ENCODE measurements around the gene TMEM151B.

TMEM151B gene

GRCh38 chr6:44253307-44254101, 16.7 kb upstream of the TMEM151B start:
- no peak for DNase-seq

- DNase-seq: no peak
Observed at GRCh38 chr6:44254191-44255104, 15.8 kb upstream of the TMEM151B start.

- DNase-seq: no peak
Observed at GRCh38 chr6:44255105-44255808, 15.0 kb upstream of the TMEM151B start.

DNA sequence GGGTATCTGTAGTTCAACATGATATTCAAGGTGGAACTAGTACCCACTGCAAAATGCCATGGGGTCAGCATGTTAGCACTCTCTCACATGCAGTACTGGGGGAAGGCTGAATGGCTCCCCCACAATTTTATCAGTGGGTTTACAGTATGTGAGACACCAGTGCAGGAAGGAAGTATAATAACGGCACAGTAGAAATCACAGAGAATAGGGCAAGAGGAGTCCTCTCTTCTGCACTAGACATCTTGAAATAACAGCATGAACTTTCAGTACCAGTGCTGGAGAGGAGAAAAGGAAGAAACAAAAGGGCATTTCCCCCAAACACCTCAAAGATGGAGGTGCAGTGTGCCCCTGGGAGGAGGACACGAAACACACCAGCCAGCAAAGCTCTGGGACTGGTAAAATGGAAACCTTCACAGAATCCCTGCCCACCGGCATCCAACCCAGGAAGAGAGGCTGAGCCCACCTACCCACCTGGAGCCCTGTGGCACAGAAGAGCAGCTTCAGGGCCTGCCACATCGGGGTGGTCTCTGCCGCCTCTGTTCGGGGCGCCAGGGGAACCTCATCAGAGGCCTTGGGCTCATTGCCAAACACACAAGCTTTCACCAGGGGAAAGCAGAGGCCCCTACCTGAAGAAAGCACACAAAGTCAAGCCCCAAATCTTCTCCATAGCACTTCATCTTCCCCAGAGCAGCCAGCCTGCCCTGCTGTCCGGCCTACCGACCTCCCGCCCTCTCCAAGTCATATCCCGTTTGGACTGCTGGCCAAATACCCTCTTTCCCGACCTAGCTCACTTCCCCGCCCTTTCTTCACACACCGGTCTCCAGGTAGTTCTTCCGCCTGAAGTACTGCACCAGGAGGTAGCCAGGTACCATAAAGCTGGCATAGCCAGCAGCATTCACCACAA, 14.1 kb upstream of the TMEM151B start:
- DNase-seq: no peak

DNA sequence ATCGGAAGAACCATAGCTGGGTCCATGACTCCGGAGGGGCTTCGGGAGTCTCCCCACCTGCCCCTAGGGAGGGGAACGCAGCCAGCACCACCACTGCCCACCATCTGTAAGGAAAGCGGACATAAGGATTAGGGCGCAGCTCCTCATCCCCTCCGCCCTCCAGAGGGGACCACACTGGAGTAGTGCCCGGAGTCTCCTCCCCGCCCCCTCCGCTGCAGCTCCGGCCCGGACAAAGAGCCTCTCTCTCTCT, 13.6 kb upstream of the TMEM151B start:
- no peak for DNase-seq

DNA sequence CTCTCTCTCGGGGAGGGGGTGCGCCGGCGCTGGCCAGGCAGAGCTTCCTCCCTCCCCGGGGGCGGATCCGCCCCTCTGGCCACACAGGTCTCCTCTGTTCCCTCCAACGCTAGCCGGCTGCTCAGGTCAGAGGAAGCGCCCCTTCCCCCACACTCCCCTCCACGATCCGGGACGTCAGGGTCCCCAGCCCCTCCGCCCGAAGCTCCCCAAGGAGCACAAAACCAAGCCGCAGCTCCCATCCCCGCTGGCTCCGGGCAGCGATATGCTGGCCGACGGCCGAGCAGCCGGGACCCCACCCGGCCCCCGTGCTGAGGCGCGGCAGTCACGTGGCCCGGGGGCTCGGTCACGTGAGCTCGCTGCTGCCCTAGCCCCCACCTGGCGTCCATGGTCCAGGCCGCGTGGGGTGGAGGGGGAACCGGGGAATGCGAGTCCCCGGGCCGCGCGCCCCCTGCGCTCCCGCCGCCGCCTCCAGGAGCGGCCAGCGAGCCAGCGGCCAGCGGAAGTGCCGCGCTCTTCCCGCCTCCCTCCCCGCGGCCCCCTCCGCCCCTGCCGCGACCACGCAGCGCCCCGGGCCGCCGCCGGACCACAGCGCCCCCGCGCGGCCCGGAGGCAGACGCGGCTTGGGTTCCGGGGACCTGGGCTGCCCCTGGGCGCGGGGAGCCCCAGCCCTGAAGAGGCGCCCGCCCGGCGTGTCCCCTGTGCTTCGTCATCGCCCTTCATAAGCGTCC, 13.1 kb upstream of the TMEM151B start, which contains the start of gene SLC35B2:
TSS of gene SLC35B2 (minus strand) at position 504 of the 728 bp plus-strand sequence. CDS start at position 386, 118 bp downstream.
- no peak for DNase-seq

DNA sequence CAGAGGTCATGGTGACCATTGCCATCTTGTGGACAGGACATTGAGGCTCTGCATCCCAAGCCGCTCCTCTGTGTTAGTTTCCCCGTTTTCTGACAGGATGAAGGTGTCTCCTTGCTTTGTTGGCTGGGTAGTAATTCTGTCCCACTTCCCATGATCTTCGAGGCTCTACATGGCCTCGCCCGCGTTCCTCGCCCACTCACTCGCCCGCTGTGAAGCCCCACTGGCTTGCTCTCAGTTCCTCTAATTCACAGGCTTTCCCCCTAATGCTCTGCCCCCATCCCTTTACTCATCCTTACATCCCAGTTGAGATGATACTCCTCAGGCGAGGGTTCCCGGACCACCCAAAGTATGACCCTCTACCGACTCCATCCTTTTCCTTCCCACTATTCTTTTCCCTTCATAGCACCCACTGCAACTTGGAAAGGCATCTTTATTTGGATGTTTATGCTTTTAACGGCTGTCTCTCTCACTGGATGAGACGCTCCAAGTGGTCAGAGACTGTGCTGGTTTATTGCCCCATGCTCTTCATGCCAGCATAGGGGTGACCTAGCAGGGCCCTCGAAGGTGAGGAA, 12.4 kb upstream of the TMEM151B start:
- no peak for DNase-seq

- DNase-seq: no peak
Observed at GRCh38 chr6:44258325-44258863, 11.9 kb upstream of the TMEM151B start.

DNA sequence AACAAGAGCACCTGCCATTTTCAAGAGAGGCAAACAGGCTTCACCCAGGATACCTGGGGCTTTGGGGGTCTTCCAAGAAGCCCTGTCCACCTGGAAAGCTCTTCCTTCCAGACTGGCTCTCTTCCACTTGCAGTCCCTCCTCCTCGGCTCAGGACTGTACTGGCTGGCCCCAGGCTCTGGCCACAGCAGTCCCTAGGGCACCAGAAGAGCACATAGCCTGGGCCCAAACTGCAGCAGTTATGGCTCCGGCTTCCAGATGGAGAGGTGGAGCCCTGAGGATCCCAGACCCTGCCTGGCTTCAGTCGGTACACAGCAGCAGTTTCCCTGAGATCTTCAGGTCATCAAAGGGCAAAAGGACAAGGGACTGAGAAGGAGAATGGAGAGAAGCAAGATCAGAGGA, 11.3 kb upstream of the TMEM151B start:
- no peak for DNase-seq

DNA sequence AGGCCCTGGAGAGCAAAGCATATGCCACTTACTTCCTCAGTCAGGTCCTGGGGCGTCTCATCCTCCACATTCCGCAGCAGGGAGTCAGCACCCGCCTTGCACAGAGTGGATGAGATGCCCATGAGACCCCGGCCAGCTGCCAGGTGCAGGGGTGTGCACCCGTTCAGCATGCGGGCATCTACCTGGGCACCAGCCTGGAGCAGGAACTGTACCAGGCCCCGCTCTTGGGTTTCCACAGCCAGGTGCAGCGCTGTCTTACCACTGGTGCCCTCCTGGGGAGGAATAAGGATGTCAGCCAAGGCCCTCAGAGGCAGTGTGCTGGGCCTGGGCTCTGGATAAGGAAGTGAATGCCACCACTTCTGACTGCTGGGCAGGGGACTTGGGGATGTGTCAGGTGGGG, 10.2 kb upstream of the TMEM151B start:
- no peak for DNase-seq

GRCh38 chr6:44260451-44261297, 9.6 kb upstream of the TMEM151B start:
- DNase-seq: no peak

DNA sequence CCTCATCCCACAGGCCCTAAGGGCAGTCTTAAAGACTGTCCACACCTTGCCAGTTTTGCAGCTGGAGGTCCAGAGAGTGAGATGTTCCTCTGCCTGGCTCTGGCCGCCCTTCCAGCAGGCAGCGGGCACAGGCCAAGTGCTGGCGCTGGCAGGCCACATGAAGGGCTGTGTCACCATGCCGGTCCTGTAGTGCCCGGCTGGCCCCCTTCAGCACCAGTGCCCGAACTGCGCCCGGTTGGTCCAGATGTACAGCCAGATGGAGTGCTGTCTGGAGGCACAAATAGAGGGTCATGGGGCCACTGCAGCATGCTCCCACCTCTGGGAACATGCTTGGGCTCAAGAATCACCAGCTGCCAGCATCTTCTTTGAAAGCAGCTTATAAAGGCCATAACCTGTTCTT, 8.7 kb upstream of the TMEM151B start:
- DNase-seq: no peak

DNA sequence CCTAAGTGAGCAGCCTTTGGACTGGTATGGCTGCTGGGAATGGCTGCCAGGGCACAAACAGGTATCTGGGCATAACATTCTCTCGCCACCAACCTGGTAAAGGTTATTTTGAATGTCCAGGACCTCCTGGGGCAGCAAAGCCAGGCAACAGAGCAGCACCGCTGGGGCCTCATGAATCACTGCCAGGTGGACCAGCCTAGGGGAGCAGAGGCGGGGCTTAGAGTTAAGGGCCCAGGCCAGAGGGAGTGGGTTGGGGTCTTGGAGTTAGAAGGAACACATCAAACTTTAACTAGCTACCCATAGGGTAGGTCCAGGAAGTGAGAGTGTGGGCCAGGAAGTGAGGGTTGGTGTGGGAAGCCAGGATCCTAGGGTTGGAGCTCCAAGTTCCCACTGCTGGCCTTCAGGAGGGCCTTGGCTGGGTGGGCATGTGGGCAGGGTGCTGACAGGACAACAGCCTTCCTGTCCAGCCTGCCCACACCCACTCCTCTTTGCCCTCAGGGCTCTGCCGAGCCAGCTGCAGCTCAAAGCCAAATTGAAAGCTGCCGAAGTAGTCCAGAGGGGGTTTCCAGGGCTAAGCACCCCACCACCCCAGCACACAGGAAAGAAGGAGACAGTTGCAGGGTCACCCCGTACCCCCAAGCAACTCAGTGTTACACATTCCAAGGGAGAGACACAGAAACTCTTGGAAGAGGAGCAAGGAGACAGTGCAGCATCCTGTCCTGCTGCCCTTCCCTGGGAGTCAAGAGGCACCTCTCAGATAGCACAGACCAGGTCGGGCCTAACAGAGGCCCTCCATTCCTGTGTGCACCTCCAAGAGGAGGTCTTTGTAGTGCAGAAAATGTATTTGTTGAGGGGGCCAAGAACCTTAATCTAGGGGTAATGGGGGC, 7.5 kb upstream of the TMEM151B start:
- no peak for DNase-seq

GRCh38 chr6:44263354-44264100, 6.7 kb upstream of the TMEM151B start:
- DNase-seq: no peak

GRCh38 chr6:44264154-44265006, 5.9 kb upstream of the TMEM151B start:
- DNase-seq: no peak

DNA sequence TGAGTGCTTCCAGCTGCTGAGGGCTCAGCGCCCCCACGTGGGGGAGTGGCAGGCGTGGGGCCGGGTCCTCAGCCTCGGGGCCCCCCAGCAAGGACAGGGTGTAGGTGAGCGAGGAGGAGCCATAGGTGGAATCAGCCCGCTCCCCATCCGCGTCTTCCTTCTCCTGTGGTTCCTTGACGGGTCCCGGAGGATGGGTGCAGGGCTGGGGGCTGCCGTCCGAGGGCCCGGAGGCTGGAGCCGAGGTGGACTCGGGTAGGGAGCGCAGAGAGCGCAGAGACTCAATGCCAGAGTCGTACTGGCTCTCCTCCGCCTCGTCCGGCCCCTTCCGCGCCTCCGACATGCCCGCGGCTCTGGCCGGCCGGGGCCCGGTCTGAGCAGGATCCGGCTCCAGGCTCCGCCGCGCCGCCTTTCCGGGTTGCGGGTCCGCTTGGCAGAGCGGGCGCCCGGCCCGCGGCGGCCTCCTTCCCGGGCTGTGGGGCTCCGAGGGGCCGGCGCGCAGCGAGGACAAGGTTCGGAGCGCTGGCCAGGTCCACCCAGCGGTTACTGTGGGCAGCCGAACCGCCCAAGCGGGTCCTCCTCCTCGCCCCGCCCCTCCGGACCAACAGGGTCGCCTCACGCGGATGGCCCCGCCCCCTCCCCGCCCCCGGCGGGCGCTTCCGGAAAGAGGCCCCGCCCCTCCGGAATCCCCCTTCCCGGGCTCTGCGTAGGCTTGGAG, 5.1 kb upstream of the TMEM151B start, which contains the start of gene NFKBIE:
TSS of gene NFKBIE (minus strand) at position 545 of the 715 bp plus-strand sequence. CDS start at position 340, 205 bp downstream.
- DNase-seq: peak; percentile 60
